22Rv1 (cell line): ENCODE results near the gene SLC19A1.

Source experiments
- ZFX ChIP-seq: fragments of 450-650 bp; IDR thresholded peaks from 2 replicates; pipeline ENCODE4 v1.6.1; 2017; ENCODE audit warnings: antibody characterized with exemption, borderline replicate concordance
- TF ChIP-seq, protein P1 (sequence below): fragments of 450-650 bp; IDR thresholded peaks from 2 replicates; pipeline ENCODE4 v1.5.1; 2017; ENCODE audit warnings: mild to moderate bottlenecking

- TF ChIP-seq, protein P1, sequence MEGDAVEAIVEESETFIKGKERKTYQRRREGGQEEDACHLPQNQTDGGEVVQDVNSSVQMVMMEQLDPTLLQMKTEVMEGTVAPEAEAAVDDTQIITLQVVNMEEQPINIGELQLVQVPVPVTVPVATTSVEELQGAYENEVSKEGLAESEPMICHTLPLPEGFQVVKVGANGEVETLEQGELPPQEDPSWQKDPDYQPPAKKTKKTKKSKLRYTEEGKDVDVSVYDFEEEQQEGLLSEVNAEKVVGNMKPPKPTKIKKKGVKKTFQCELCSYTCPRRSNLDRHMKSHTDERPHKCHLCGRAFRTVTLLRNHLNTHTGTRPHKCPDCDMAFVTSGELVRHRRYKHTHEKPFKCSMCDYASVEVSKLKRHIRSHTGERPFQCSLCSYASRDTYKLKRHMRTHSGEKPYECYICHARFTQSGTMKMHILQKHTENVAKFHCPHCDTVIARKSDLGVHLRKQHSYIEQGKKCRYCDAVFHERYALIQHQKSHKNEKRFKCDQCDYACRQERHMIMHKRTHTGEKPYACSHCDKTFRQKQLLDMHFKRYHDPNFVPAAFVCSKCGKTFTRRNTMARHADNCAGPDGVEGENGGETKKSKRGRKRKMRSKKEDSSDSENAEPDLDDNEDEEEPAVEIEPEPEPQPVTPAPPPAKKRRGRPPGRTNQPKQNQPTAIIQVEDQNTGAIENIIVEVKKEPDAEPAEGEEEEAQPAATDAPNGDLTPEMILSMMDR: no peak
- TF ChIP-seq ZFX: no peak
These were observed 36.7 kb downstream of the SLC19A1 start for GRCh38 chr21:45505416-45506021.
